MM.1S (cell line): ENCODE data around the gene PSG2.
"Not testable (repeated sequence)": the region's sequence is repeated elsewhere in the genome, so short reads cannot be mapped to it uniquely, and the experiment has no call there.

ENCODE experiments used
- EZH2phosphoT487 ChIP-seq: fragments of 300-600 bp; sonication (generic); IDR thresholded peaks from 2 replicates; pipeline ENCODE4 v1.6.1; 2018; ENCODE audit warnings: antibody characterized with exemption, low read length
- TF ChIP-seq, protein P1 (sequence below): fragments of 300-600 bp; sonication (generic); IDR thresholded peaks from 2 replicates; pipeline ENCODE4 v1.5.1; 2016; ENCODE audit warnings: antibody characterized with exemption, low read length, mixed read lengths

DNA sequence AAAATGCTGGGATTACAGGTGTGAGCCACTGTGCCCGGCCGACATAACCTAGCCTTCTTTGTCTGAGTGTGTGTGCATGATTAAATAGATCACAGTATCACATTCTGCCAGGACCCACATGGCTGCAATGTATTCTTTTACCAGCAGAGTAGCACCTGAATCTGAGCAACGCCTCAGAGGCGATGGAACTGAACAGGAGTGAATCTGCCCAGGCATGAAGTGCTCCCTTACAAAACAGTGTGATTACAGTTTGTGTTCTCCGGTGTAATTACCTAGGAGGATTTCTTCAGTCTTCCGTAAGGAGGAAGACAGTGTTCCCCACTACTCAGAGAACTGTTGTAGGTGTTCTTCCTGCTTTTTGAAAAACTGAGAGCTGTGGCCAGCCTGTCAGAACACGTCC lies 46.7 kb upstream of the PSG2 start:
- TF ChIP-seq, protein P1, sequence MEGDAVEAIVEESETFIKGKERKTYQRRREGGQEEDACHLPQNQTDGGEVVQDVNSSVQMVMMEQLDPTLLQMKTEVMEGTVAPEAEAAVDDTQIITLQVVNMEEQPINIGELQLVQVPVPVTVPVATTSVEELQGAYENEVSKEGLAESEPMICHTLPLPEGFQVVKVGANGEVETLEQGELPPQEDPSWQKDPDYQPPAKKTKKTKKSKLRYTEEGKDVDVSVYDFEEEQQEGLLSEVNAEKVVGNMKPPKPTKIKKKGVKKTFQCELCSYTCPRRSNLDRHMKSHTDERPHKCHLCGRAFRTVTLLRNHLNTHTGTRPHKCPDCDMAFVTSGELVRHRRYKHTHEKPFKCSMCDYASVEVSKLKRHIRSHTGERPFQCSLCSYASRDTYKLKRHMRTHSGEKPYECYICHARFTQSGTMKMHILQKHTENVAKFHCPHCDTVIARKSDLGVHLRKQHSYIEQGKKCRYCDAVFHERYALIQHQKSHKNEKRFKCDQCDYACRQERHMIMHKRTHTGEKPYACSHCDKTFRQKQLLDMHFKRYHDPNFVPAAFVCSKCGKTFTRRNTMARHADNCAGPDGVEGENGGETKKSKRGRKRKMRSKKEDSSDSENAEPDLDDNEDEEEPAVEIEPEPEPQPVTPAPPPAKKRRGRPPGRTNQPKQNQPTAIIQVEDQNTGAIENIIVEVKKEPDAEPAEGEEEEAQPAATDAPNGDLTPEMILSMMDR, result not testable (repeated sequence)
- not testable (repeated sequence) for TF ChIP-seq EZH2phosphoT487
